HG03520 (cell line): ENCODE measurements around the gene SCN3A.

Experiments used
- ATAC-seq: cut with Tn5 transposase; IDR thresholded peaks from one replicate; pipeline ENCODE4 v1.9.1; 2021; ENCODE audit warnings: mild to moderate bottlenecking, moderate library complexity; ENCODE audit not compliant: unreplicated experiment

Gene SCN3A

DNA sequence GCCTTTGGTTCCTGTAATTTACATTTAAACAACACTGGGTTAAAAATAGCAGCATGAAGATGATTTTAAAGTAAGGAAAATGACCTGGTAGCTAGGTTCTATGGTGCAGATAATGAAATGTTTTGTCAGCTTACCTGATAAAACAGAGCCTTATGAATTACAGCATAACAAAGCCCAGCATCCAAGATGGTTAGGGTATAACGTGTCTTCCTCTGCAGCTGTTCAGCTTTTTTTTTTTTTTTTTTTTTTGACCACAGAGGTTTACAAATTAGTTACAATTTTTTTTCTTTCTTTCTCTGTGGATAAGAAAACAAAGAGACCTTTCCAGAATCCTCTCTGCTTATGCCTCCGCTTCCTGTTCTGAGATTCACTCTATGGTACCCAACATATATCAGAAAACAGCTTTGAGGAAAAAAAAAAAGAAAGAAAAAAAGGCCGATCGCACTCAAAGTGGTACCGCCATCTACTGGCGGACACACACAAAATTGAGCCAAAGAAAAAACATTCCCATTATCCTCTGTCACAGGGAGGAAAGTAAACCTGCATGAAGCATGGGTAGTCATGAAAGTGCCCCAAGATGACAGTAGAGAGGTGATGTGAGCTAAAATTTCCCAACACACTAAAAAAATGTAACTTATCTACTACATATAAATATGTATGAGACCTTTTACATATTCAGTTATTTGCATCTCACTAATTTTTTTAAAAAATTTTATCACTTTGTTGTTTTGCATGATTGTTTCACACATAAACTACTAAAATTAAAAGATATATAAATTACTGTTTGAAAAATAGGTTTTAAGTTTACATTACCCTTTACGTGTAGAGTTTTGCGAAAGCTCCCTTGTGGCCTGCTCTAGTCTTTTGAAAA is at the start of gene SCN3A:
TSS of gene SCN3A (minus strand) at position 362 of the 871 bp plus-strand sequence. CDS start 27,656 bp downstream, outside the sequence.
- peak; percentile 65 for ATAC-seq

DNA sequence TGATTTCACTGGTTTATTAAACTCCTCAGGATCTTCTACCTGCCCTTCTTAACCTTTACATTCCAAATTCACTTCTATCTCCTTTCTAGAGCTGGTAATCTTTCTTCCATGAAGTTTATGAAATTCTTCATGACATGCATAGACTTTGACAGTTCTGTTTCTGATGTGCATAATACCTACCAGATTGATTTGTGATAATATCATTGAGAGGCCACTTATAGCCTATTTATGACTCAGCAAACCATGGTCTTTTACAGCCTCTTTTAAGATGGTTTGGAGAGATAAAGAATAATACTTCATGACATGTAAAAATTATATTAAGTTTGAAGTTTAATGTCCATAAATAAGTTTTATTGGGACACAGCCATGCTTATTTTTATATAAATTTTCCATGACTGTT is 49.3 kb upstream of the SCN3A start:
- ATAC-seq: no peak

- ATAC-seq: no peak
These were observed 47.5 kb upstream of the SCN3A start for GRCh38 chr2:165251366-165251765.

DNA sequence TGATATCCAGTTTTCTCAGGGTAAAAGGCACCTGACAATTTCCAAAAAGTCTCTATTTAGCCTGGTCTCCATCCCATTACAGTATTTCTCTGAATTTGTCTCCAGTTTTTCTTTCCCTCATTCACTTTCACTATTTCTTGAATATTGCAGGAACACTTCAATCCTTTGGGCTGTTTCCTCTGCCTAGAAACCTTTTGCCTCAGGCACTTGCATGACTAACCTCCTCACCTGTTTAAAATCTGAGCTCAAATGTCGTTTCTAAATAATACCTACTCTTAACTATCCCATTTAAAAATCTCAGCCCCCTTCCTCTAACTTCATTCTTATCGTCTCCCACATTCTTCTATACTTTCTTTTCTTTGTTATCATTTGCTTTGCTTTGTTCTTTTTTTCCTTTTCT is 44.4 kb upstream of the SCN3A start:
- ATAC-seq: no peak

GRCh38 chr2:165245081-165245793 is 41.4 kb upstream of the SCN3A start:
- ATAC-seq: no peak

DNA sequence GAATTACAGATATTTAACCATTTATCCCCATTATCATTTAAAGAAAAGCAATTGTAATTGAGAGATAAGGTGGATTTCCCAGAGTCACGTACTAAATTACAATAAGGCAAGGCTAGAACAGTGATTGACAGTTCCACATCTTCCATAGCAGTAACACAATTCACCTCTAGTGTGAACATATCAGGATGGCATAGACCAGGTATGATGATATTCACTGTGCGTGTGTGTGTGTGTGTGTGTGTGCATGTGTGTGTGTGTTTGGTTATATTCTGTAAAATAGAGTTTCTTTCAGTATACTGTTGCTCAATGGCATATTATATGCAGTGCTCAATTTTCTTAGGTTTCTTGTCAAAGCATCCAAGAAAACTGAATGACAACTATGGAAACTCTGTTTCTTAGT is 37.1 kb upstream of the SCN3A start:
- no peak for ATAC-seq

DNA sequence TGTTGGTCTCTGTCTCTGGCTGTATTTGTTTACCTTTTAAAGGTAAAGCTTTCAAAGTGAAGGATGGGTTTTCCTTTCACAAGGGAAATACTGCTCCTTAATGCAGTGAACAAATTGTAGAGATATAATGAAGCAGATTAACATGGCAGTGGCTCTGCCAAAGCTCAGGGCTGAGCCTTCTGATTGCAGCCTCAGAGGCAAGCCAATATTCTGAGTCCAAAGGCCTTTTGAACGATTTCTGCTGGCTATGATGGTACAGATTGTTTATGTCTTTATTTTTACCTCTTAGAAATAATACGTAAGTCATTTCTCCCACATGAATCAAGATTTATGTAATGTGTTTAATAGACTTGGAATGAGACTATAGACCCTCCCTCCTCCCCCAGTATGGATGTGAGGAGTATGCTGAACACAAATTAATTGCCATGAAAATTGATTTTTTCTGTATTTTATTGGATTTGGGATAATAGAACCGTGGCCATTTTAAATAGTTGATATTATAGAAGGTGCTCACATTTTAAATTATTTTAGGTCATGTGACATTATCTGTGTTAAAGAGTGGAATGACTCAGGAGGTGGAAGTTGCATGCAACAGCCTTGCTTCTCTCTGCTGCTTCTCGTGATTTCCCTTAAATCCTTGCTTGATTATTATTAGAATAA is 36.1 kb upstream of the SCN3A start:
- no peak for ATAC-seq

DNA sequence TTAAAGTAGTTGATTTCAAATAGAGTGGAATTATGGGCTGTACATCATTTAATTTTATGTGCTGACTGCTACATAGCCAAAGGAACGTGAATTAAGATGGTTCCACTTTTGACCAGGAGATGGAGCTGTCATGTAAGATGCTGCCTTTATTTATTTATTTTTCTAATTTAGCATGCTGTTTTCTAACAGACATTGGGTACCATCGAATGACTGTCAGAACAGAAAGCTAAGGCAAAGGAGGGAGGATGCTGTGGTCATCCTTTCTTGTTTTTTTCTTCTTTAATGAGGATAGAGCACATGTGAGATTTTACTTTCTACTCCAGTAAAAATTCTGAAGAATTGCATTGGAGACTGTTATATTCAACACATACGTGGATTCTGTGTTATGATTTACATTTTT is 35.4 kb upstream of the SCN3A start, which contains the start of gene SCN2A:
TSS of gene SCN2A (plus strand) at position 185 of the 400 bp plus-strand sequence. CDS start 56,410 bp downstream, outside the sequence.
- ATAC-seq: peak; percentile 78

- no peak for ATAC-seq
These were observed 34.4 kb upstream of the SCN3A start for GRCh38 chr2:165238295-165238694.

- no peak for ATAC-seq
These were observed 33.2 kb upstream of the SCN3A start for GRCh38 chr2:165237056-165237455.

GRCh38 chr2:165227571-165227970 is 23.7 kb upstream of the SCN3A start:
- no peak for ATAC-seq

GRCh38 chr2:165224941-165225340 is 21.1 kb upstream of the SCN3A start:
- ATAC-seq: no peak

- no peak for ATAC-seq
These were observed 15.6 kb upstream of the SCN3A start for GRCh38 chr2:165219481-165219880.

GRCh38 chr2:165214093-165214492 is 10.2 kb upstream of the SCN3A start:
- ATAC-seq: no peak

DNA sequence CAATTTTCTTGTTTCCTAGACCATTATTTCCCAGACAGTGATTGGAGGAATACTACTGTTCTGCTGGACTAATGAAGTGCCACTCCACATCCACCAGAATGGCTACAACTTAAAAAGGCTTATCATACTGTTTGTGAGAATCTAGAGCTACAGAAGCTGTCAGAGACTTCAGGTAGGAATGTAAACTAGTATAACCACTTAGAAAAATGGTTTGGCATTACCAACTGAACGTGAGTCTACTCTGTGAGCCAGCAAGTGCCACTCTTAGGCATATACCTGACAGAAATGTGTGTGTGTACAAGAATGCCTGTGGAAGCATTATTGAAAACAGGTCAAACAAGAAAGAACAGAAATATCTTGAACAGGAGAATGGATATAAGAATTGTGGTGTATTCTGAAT is 4.2 kb upstream of the SCN3A start:
- no peak for ATAC-seq

DNA sequence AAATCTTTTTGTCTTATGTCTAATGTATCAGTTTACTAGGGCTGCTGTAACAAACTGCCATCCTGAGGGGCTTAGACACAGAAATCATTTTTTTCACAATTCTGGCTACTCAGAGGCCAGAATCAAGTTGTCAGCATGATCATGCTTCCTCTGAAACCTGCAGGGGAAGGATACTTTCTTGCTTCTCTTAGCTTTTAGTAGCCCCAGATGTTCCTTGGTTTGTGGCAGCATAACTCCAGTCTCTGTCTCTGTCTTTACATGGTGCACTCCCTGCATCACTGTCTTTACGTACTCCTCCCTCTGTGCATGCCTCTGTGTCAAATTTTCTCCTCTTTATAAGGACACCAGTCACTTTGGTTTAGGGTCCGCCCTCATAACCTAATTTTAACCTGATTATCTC is 2.0 kb upstream of the SCN3A start:
- ATAC-seq: no peak

DNA sequence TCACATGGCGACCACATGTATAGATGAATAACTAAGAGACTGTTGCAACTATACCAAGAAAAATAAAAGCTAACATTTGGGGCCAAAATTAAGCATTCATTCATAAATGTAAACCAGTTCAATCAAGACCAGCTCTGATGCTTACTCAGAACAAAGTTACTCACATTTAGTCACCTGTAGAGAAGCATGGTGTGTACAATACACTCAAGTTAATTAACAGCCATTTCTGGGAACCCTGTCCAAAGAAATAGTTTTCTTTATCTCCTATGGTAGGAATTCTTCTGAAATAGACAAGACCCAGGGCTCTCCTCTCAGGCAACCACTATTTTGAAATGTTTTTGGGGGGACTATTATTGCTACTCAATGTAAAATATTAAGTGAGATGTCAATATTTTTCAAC is 1.6 kb downstream of the SCN3A start:
- ATAC-seq: no peak

DNA sequence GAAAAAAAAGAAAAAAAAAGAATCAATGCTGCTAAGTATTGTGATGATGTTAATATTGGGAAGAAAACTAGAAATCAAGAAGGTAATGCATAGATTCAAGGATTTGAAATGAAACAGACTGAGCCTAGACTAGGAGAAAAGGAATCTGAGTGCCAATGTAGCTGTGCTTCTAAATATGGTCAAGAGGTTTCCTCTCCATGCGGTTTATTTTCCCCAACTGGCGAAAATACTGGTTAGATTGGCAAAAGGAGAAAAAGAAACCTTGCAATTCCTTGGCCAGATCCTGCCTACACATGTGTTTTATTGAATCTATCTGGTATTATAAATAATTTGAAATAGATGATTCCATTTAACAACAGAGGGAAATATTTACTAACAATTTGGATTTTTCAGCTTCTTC is 5.7 kb downstream of the SCN3A start:
- no peak for ATAC-seq

GRCh38 chr2:165197346-165197745 is 6.5 kb downstream of the SCN3A start:
- ATAC-seq: no peak

GRCh38 chr2:165196411-165196810 is 7.4 kb downstream of the SCN3A start:
- ATAC-seq: no peak

- ATAC-seq: peak; percentile 96
These were observed 10.6 kb downstream of the SCN3A start for GRCh38 chr2:165193178-165193777.
